GM23338 (cell line): ENCODE results near the gene KRTCAP2.
"Not testable (repeated sequence)": the region's sequence is repeated elsewhere in the genome, so short reads cannot be mapped to it uniquely, and the experiment has no call there.

Experiments
- CREB1 ChIP-seq: fragments of 250-450 bp; sonication (Bioruptor Pico); IDR thresholded peaks from 2 replicates; pipeline ENCODE4 v1.5.0; 2020; ENCODE audit warnings: low read depth, mild to moderate bottlenecking, moderate library complexity
- EZH2 ChIP-seq: fragments of 200-600 bp; sonication (generic); IDR thresholded peaks from one replicate; pipeline ENCODE4 v1.8.0; 2017; ENCODE audit warnings: antibody characterized with exemption, mild to moderate bottlenecking, low read depth; ENCODE audit not compliant: unreplicated experiment
- EZH2phosphoT487 ChIP-seq: fragments of 200-600 bp; sonication (generic); IDR thresholded peaks from one replicate; pipeline ENCODE4 v1.8.1; 2018; ENCODE audit warnings: antibody characterized with exemption; ENCODE audit not compliant: unreplicated experiment
- JUNB ChIP-seq: IDR thresholded peaks from one replicate; pipeline ENCODE4 v1.6.1; 2016; ENCODE audit warnings: antibody characterized with exemption; ENCODE audit not compliant: unreplicated experiment
- POLR2AphosphoS5 ChIP-seq: IDR thresholded peaks from 2 replicates; pipeline ENCODE4 v1.6.1; 2016; ENCODE audit warnings: antibody characterized with exemption, low read depth
- ZNF462 ChIP-seq: fragments of 250-450 bp; sonication (Bioruptor Pico); IDR thresholded peaks from 2 replicates; pipeline ENCODE4 v1.5.0; 2020; ENCODE audit warnings: mild to moderate bottlenecking, moderate library complexity
- TF ChIP-seq, protein P1 (sequence below), 2 experiments: fragments of 200-600 bp in 1 of 2; sonication (generic) in 1 of 2; conservative IDR thresholded peaks; 2 replicates each; pipeline versions ENCODE4 v1.5.1 to v1.6.1; 2016 to 2017; ENCODE audit warnings: antibody characterized with exemption in 2 of 2, low read depth in 2 of 2, mild to moderate bottlenecking in 2 of 2, moderate library complexity in 1 of 2
- TF ChIP-seq, protein P2 (sequence below): IDR thresholded peaks from one replicate; pipeline ENCODE4 v1.6.1; 2018; ENCODE audit warnings: antibody characterized with exemption; ENCODE audit not compliant: unreplicated experiment

DNA sequence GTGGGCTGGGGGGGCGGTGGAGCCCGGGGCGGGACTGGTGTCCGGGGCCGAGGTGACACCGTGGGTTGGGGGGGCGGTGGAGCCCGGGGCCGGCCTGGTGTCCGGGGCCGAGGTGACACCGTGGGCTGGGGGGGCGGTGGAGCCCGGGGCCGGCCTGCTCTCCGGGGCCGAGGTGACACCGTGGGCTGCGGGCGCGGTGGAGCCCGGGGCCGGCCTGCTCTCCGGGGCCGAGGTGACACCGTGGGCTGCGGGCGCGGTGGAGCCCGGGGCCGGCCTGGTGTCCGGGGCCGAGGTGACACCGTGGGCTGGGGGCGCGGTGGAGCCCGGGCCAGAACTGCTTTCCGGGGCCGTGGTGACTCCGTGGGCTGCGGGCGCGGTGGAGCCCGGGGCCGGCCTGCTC, 16.8 kb upstream of the KRTCAP2 start:
- TF ChIP-seq, protein P1, sequence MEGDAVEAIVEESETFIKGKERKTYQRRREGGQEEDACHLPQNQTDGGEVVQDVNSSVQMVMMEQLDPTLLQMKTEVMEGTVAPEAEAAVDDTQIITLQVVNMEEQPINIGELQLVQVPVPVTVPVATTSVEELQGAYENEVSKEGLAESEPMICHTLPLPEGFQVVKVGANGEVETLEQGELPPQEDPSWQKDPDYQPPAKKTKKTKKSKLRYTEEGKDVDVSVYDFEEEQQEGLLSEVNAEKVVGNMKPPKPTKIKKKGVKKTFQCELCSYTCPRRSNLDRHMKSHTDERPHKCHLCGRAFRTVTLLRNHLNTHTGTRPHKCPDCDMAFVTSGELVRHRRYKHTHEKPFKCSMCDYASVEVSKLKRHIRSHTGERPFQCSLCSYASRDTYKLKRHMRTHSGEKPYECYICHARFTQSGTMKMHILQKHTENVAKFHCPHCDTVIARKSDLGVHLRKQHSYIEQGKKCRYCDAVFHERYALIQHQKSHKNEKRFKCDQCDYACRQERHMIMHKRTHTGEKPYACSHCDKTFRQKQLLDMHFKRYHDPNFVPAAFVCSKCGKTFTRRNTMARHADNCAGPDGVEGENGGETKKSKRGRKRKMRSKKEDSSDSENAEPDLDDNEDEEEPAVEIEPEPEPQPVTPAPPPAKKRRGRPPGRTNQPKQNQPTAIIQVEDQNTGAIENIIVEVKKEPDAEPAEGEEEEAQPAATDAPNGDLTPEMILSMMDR (conservative IDR thresholded peaks at IDR 0.05; ENCODE audit: low read depth in 2 of 2), result not testable (repeated sequence)
- TF ChIP-seq EZH2; JUNB; ZNF462 (CRISPR knock-in tag); EZH2phosphoT487; POLR2AphosphoS5; CREB1 (CRISPR knock-in tag): not testable (repeated sequence)
- TF ChIP-seq, protein P2, sequence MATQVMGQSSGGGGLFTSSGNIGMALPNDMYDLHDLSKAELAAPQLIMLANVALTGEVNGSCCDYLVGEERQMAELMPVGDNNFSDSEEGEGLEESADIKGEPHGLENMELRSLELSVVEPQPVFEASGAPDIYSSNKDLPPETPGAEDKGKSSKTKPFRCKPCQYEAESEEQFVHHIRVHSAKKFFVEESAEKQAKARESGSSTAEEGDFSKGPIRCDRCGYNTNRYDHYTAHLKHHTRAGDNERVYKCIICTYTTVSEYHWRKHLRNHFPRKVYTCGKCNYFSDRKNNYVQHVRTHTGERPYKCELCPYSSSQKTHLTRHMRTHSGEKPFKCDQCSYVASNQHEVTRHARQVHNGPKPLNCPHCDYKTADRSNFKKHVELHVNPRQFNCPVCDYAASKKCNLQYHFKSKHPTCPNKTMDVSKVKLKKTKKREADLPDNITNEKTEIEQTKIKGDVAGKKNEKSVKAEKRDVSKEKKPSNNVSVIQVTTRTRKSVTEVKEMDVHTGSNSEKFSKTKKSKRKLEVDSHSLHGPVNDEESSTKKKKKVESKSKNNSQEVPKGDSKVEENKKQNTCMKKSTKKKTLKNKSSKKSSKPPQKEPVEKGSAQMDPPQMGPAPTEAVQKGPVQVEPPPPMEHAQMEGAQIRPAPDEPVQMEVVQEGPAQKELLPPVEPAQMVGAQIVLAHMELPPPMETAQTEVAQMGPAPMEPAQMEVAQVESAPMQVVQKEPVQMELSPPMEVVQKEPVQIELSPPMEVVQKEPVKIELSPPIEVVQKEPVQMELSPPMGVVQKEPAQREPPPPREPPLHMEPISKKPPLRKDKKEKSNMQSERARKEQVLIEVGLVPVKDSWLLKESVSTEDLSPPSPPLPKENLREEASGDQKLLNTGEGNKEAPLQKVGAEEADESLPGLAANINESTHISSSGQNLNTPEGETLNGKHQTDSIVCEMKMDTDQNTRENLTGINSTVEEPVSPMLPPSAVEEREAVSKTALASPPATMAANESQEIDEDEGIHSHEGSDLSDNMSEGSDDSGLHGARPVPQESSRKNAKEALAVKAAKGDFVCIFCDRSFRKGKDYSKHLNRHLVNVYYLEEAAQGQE, result not testable (repeated sequence)
